Measurements from ENCODE around the gene NGF.

NGF gene

GRCh38 chr1:115336741-115337140 is 1.3 kb downstream of the NGF start:
- no peak for DNase-seq (ENCODE audit: low read depth in 2 of 3, low spot score in 2 of 3)

GRCh38 chr1:115332813-115333608 is 5.0 kb downstream of the NGF start:
- DNase-seq (ENCODE audit: low read depth in 2 of 3, low spot score in 2 of 3) = no peak

GRCh38 chr1:115331558-115332331 is 6.3 kb downstream of the NGF start:
- no peak for DNase-seq (ENCODE audit: low read depth in 2 of 3, low spot score in 2 of 3)

GRCh38 chr1:115330480-115331013 is 7.5 kb downstream of the NGF start:
- DNase-seq (ENCODE audit: low read depth in 2 of 3, low spot score in 2 of 3) = no peak

- no peak for DNase-seq (ENCODE audit: low read depth in 2 of 3, low spot score in 2 of 3)
These were observed 8.1 kb downstream of the NGF start for GRCh38 chr1:115329965-115330364.

GRCh38 chr1:115327270-115327669 is 10.8 kb downstream of the NGF start:
- no peak for DNase-seq (ENCODE audit: low read depth in 2 of 3, low spot score in 2 of 3)

- DNase-seq (ENCODE audit: low read depth in 2 of 3, low spot score in 2 of 3) = no peak
These were observed 11.6 kb downstream of the NGF start for GRCh38 chr1:115326419-115326818.

GRCh38 chr1:115325874-115326273 is 12.2 kb downstream of the NGF start:
- DNase-seq (ENCODE audit: low read depth in 2 of 3, low spot score in 2 of 3) = no peak

GRCh38 chr1:115324649-115325420 is 13.2 kb downstream of the NGF start:
- no peak for DNase-seq (ENCODE audit: low read depth in 2 of 3, low spot score in 2 of 3)

GRCh38 chr1:115323366-115324004 is 14.6 kb downstream of the NGF start:
- no peak for DNase-seq (ENCODE audit: low read depth in 2 of 3, low spot score in 2 of 3)

GRCh38 chr1:115322631-115323030 is 15.4 kb downstream of the NGF start:
- DNase-seq (ENCODE audit: low read depth in 2 of 3, low spot score in 2 of 3) = no peak

- DNase-seq (ENCODE audit: low read depth in 2 of 3, low spot score in 2 of 3) = no peak
These were observed 17.7 kb downstream of the NGF start for GRCh38 chr1:115320377-115320776.

GRCh38 chr1:115319706-115320105 is 18.3 kb downstream of the NGF start:
- no peak for DNase-seq (ENCODE audit: low read depth in 2 of 3, low spot score in 2 of 3)

GRCh38 chr1:115317101-115318012 is 20.7 kb downstream of the NGF start:
- no peak for DNase-seq (ENCODE audit: low read depth in 2 of 3, low spot score in 2 of 3)

GRCh38 chr1:115314765-115315164 is 23.3 kb downstream of the NGF start:
- DNase-seq (ENCODE audit: low read depth in 2 of 3, low spot score in 2 of 3) = no peak

GRCh38 chr1:115314092-115314491 is 24.0 kb downstream of the NGF start:
- DNase-seq (ENCODE audit: low read depth in 2 of 3, low spot score in 2 of 3) = no peak

GRCh38 chr1:115313182-115313581 is 24.9 kb downstream of the NGF start:
- DNase-seq (ENCODE audit: low read depth in 2 of 3, low spot score in 2 of 3) = no peak

- DNase-seq (ENCODE audit: low read depth in 2 of 3, low spot score in 2 of 3) = no peak
These were observed 25.3 kb downstream of the NGF start for GRCh38 chr1:115312742-115313141.

- DNase-seq (ENCODE audit: low read depth in 2 of 3, low spot score in 2 of 3) = no peak
These were observed 26.5 kb downstream of the NGF start for GRCh38 chr1:115311474-115311989.

Measured in activated CD8-positive, alpha-beta memory T cell treated with anti-CD3 and anti-CD28 coated beads for 48 hours (primary cell).